ENCODE results near the gene ZNF584.

GRCh38 chr19:58434217-58434616, 25.8 kb downstream of the ZNF584 start:
- no peak for TF ChIP-seq POLR2A (IDR thresholded peaks at IDR 0.05)
- no peak for TF ChIP-seq CTCF (IDR thresholded peaks at IDR 0.05)

Measured in sigmoid colon (tissue), 3 donors.